Measurements from ENCODE around the gene GMPPA. TPM values are rescaled to one million over a fixed set of nuclear protein-coding genes. Genes with fewer than 3 reads are reported as not detected.

GMPPA gene
- total RNA-seq, 2 donors from 2014 or later, result 36.9 to 38.2 TPM

- Mint-ChIP-seq H3K27ac (no peak overlapping the region), H3K4me3 (no peak overlapping the region), H3K36me3 (ENCODE audit: low read depth) (peaks cover 20% of the 10 kb centered on the region), H3K9me3 (no peaks in the 10 kb centered on the region), H3K27me3 (ENCODE audit: insufficient read depth) (peaks cover 10% of the 10 kb centered on the region), H3K4me1 (peaks cover 23% of the 10 kb centered on the region)
- Histone ChIP-seq H3K9me3 (ENCODE audit: control insufficient read depth, low read length) (no peaks in the 10 kb centered on the region), H3K4me3 (ENCODE audit: low read length) (no peak overlapping the region), H3K27me3 (ENCODE audit: control insufficient read depth, insufficient read depth, low read length, poor library complexity, severe bottlenecking) (peaks cover 10% of the 10 kb centered on the region), H3K27ac (ENCODE audit: low read depth, low read length) (no peak overlapping the region), H3K36me3 (ENCODE audit: control insufficient read depth, insufficient read depth, low read length) (peaks cover 19% of the 10 kb centered on the region), H3K4me1 (ENCODE audit: control insufficient read depth, insufficient read depth, low read length) (peaks cover 11% of the 10 kb centered on the region), H3K9ac (ENCODE audit: extremely low read depth, low read length, poor library complexity, severe bottlenecking) (no peak overlapping the region)
- TF ChIP-seq CTCF (conservative IDR thresholded peaks at IDR 0.05), result no peak
- 95% methylated on average over 40 to 46 of the region's 46 CpGs for WGBS, 2 experiments (ENCODE audit: insufficient coverage in 1 of 2, insufficient read length in 1 of 2)
- DNase-seq, result no peak
These were observed 41.4 kb downstream of the GMPPA start for GRCh38 chr2:219539926-219540678.

DNA sequence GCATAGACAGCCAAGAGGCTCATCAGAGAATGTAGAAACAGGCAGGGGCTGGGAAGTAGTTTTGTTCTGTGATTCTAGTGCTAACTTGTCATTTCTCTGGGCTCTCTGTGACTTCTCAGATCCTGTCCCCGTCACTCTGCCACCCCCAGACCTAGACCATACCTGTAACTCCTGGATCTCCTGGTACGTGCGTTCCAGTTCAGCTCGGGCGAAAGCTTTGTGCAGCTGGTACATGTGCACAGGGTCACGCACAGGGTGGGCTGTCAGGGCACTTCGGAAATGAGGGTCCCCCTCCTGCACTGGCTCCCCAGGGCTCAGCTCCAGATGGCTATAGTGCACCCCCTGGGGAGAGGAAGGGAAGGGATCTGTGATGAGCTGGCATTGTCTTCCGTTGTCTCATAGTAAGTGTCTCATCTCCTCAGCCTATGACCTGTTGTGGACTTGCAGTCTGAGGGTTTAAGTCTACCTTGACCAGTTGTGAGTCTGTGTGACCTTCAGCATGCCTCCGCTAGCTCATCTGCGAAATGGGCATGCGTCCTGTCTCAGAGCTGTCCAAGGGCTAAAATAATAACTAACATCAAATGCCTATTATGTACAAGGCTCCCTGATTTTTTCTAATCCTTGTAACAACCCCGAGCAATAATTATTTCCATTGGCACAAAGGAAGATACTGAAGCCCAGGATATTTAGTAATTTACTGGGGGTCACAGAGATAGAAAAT, 42.3 kb downstream of the GMPPA start:
- no peak overlapping the region for H3K4me3 Mint-ChIP-seq
- no peak for TF ChIP-seq CTCF (conservative IDR thresholded peaks at IDR 0.05)
- H3K36me3 Mint-ChIP-seq (ENCODE audit: low read depth), result peaks cover 20% of the 10 kb centered on the region
- DNase-seq, result no peak
- no peak overlapping the region for H3K4me3 ChIP-seq (ENCODE audit: low read length)
- no peaks in the 10 kb centered on the region for H3K9me3 ChIP-seq (ENCODE audit: control insufficient read depth, low read length)
- peaks cover 19% of the 10 kb centered on the region for H3K27me3 Mint-ChIP-seq (ENCODE audit: insufficient read depth)
- WGBS, 2 experiments (ENCODE audit: insufficient coverage in 1 of 2, insufficient read length in 1 of 2), result 91 to 97% methylated on average over 10 to 12 of the region's 12 CpGs
- H3K9me3 Mint-ChIP-seq, result no peaks in the 10 kb centered on the region
- H3K36me3 ChIP-seq (ENCODE audit: control insufficient read depth, insufficient read depth, low read length), result peaks cover 19% of the 10 kb centered on the region
- H3K4me1 ChIP-seq (ENCODE audit: control insufficient read depth, insufficient read depth, low read length), result peaks cover 11% of the 10 kb centered on the region
- no peak overlapping the region for H3K9ac ChIP-seq (ENCODE audit: extremely low read depth, low read length, poor library complexity, severe bottlenecking)
- no peak overlapping the region for H3K27ac Mint-ChIP-seq
- H3K27me3 ChIP-seq (ENCODE audit: control insufficient read depth, insufficient read depth, low read length, poor library complexity, severe bottlenecking), result peaks cover 13% of the 10 kb centered on the region
- H3K27ac ChIP-seq (ENCODE audit: low read depth, low read length), result no peak overlapping the region
- H3K4me1 Mint-ChIP-seq, result peaks cover 23% of the 10 kb centered on the region

GRCh38 chr2:219541611-219542180, 43.0 kb downstream of the GMPPA start:
- TF ChIP-seq CTCF (conservative IDR thresholded peaks at IDR 0.05), result peak; percentile 100
- H3K9ac ChIP-seq (ENCODE audit: extremely low read depth, low read length, poor library complexity, severe bottlenecking), result no peak overlapping the region
- H3K27ac Mint-ChIP-seq, result no peak overlapping the region

More at GRCh38 chr2:219541611-219542180, 43.0 kb downstream of the GMPPA start:
- peak overlapping the region; percentile 89 for H3K4me3 ChIP-seq (ENCODE audit: low read length)
- peak; percentile 97 for DNase-seq
- no peaks in the 10 kb centered on the region for H3K9me3 ChIP-seq (ENCODE audit: control insufficient read depth, low read length)
- Mint-ChIP-seq H3K27me3 (ENCODE audit: insufficient read depth) (peaks cover 24% of the 10 kb centered on the region), H3K4me3 (peak overlapping the region; percentile 71), H3K9me3 (no peaks in the 10 kb centered on the region), H3K36me3 (ENCODE audit: low read depth) (peaks cover 20% of the 10 kb centered on the region), H3K4me1 (peaks cover 23% of the 10 kb centered on the region)
- peaks cover 19% of the 10 kb centered on the region for H3K36me3 ChIP-seq (ENCODE audit: control insufficient read depth, insufficient read depth, low read length)
- H3K27ac ChIP-seq (ENCODE audit: low read depth, low read length), result no peak overlapping the region
- peaks cover 11% of the 10 kb centered on the region for H3K4me1 ChIP-seq (ENCODE audit: control insufficient read depth, insufficient read depth, low read length)
- peaks cover 13% of the 10 kb centered on the region for H3K27me3 ChIP-seq (ENCODE audit: control insufficient read depth, insufficient read depth, low read length, poor library complexity, severe bottlenecking)
- 4 to 10% methylated on average over 23 to 48 of the region's 48 CpGs for WGBS, 2 experiments (ENCODE audit: insufficient coverage in 1 of 2, insufficient read length in 1 of 2)

Measured in endodermal cell (in vitro differentiated cells).